Karpas-422 (cell line): ENCODE measurements around the gene RALGDS. TPM values are rescaled to one million over a fixed set of nuclear protein-coding genes. Genes with fewer than 3 reads are reported as not detected.
A peak's percentile ranks its signal among the peaks of the same experiment; 100 is the strongest.

Experiments used
- DNase-seq: peaks from one replicate; pipeline ENCODE4 v3.0.0-alpha.2; 2015
- H2AFZ ChIP-seq: fragments of 200-600 bp; sonication (generic); 2 replicates; pipeline ENCODE4 v1.6.1; 2014; ENCODE audit warnings: antibody characterized with exemption, low read length, mixed read lengths
- H3K27ac ChIP-seq: fragments of 200-600 bp; sonication (generic); 2 replicates; pipeline ENCODE4 v1.5.1; 2014; ENCODE audit warnings: mild to moderate bottlenecking, low read length, moderate library complexity
- H3K27me3 ChIP-seq: fragments of 200-600 bp; sonication (generic); 2 replicates; pipeline ENCODE4 v1.6.1; 2014; ENCODE audit warnings: low read length, mixed read lengths
- H3K36me3 ChIP-seq: fragments of 200-600 bp; sonication (generic); 2 replicates; pipeline ENCODE4 v1.6.1; 2014; ENCODE audit warnings: low read length, mixed read lengths; ENCODE audit not compliant: insufficient read depth
- H3K4me1 ChIP-seq: fragments of 200-600 bp; sonication (generic); 2 replicates; pipeline ENCODE4 v1.6.1; 2014; ENCODE audit warnings: mild to moderate bottlenecking, low read length, mixed read lengths
- H3K4me2 ChIP-seq: fragments of 200-600 bp; sonication (generic); 2 replicates; pipeline ENCODE4 v1.6.1; 2014; ENCODE audit warnings: low read length, low read depth, mild to moderate bottlenecking; ENCODE audit not compliant: poor library complexity, severe bottlenecking
- H3K4me3 ChIP-seq: fragments of 200-600 bp; sonication (generic); 2 replicates; pipeline ENCODE4 v1.5.1; 2014; ENCODE audit warnings: mild to moderate bottlenecking, antibody characterized with exemption, low read length, mixed read lengths
- H3K79me2 ChIP-seq: fragments of 200-600 bp; sonication (generic); 2 replicates; pipeline ENCODE4 v1.6.1; 2014; ENCODE audit warnings: mild to moderate bottlenecking, low read length, mixed read lengths
- H3K9ac ChIP-seq: fragments of 200-600 bp; sonication (generic); 2 replicates; pipeline ENCODE4 v1.6.0; 2014; ENCODE audit warnings: low read length
- H3K9me2 ChIP-seq: fragments of 200-600 bp; sonication (generic), shearing (Covaris generic); replicated peaks from 2 replicates; pipeline ENCODE4 v1.6.0; 2014; ENCODE audit warnings: mild to moderate bottlenecking, low read length, moderate library complexity; ENCODE audit not compliant: insufficient read depth
- H3K9me3 ChIP-seq: fragments of 300-700, 200-600 bp; sonication (generic); 2 replicates; pipeline ENCODE4 v1.6.1; 2014; ENCODE audit warnings: low read length, mixed read lengths
- H4K20me1 ChIP-seq: fragments of 200-600 bp; sonication (generic); 2 replicates; pipeline ENCODE4 v1.6.1; 2014; ENCODE audit warnings: mild to moderate bottlenecking, antibody characterized with exemption, low read length, low read depth; ENCODE audit not compliant: insufficient read depth
- small RNA-seq: library from RNA; depleted of rRNA; stranded (forward); fragments of <200 nt; gene quantifications from one replicate; pipeline ENCODE3, GENCODE V24; 2014
- total RNA-seq: library from RNA; depleted of rRNA; stranded (reverse); fragments of >200 nt; shearing (Covaris generic); gene quantifications from 2 replicates; pipeline ENCODE4 v1.2.3, GENCODE V29; 2014; ENCODE audit warnings: low replicate concordance; rRNA removed

Gene RALGDS
- total RNA-seq, 1 experiment from 2014 or later: 69.2 TPM

DNA sequence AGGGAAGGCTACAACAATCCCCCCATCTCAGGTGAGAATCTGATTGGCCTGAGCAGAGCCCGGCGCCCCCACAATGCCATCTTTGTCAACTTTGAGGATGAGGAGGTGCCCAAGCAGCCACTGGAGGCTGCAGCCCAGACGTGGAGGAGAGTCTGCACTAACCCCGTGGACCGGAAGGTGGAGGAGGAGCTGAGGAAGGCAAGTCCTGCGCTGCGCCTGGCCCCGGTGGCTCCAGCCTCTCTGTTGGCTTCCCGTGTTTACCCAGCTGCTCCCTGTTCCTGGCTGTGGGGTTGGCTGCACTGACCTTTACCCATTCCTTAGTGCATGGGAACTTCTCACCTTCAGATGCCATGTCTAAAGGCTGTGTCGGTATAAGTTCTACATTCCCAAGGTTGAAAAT lies 70.3 kb downstream of the RALGDS start:
- Histone ChIP-seq H3K9me3 (no peaks in the 10 kb centered on the region), H2AFZ (no peak overlapping the region), H3K4me3 (no peak overlapping the region), H3K4me2 (no peak overlapping the region), H3K27me3 (no peaks in the 10 kb centered on the region), H3K4me1 (no peaks in the 10 kb centered on the region), H3K9me2 (no peaks in the 10 kb centered on the region), H3K27ac (no peak overlapping the region), H3K9ac (no peak overlapping the region), H4K20me1 (0 out of 2 replicates have a peak, but pooled peaks cover 4% of the 10 kb centered on the region), H3K36me3 (peaks cover 4% of the 10 kb centered on the region; the same call in 1 of the 2 replicates), H3K79me2 (no peaks in the 10 kb centered on the region; the same call in 1 of the 2 replicates)
- no peak for DNase-seq

DNA sequence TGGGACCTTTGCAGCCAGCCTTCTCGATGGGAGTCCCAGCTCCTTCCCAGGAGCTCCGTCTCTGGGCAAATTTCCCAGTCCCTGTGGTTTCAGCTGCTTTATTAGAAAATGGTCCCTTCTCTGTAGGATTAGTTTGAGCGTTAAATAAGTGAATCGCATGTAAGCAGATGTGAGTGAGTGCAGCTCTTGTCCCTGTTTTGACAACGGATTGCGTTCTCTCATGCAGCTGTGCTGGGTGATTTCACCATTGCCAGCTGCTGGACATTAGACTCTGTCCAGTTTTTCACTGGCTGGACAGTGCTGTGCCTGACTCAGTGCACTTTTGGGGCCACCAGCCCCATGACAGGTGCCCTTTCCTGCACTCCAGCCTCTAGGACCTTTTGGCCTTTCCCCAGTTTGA lies 70.9 kb downstream of the RALGDS start:
- Histone ChIP-seq H3K79me2 (no peaks in the 10 kb centered on the region; the same call in 1 of the 2 replicates), H3K9me2 (no peaks in the 10 kb centered on the region), H3K27me3 (no peaks in the 10 kb centered on the region), H3K9ac (no peak overlapping the region), H3K27ac (no peak overlapping the region), H2AFZ (no peak overlapping the region), H3K4me1 (no peaks in the 10 kb centered on the region), H3K9me3 (no peaks in the 10 kb centered on the region), H3K36me3 (peaks cover 4% of the 10 kb centered on the region; the same call in 1 of the 2 replicates), H3K4me2 (no peak overlapping the region), H3K4me3 (no peak overlapping the region), H4K20me1 (0 out of 2 replicates have a peak, but pooled peaks cover 4% of the 10 kb centered on the region)
- DNase-seq: no peak

DNA sequence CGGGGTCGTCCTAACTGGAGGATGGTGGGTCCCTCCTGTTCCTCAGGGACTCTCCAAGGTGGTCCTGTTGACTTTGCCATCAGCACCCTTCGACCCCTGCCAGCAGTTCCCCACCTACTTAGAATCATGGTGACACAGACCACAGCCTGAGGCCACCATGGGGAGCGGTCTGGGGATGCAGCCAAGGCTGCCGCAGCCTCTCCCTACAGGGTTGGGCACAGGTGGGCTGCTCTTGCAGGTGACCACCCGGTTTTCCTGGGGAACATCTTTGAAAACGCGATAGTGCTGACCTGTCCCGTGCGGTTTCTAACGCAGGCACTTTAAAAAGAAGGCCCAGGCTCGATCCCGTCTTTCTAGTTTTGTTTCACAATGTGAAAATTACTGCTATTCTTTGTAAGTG lies 72.0 kb downstream of the RALGDS start:
- H3K9me3 ChIP-seq: no peaks in the 10 kb centered on the region
- no peaks in the 10 kb centered on the region; the same call in 1 of the 2 replicates for H3K79me2 ChIP-seq
- no peaks in the 10 kb centered on the region for H3K4me1 ChIP-seq
- H3K27me3 ChIP-seq: no peaks in the 10 kb centered on the region
- no peak overlapping the region for H3K27ac ChIP-seq
- no peak overlapping the region for H3K9ac ChIP-seq
- no peak overlapping the region for H3K4me3 ChIP-seq
- H2AFZ ChIP-seq: no peak overlapping the region
- DNase-seq: no peak
- peaks cover 9% of the 10 kb centered on the region; the same call in 1 of the 2 replicates for H3K36me3 ChIP-seq
- H3K9me2 ChIP-seq: no peaks in the 10 kb centered on the region
- 0 out of 2 replicates have a peak, but pooled peaks cover 4% of the 10 kb centered on the region for H4K20me1 ChIP-seq
- no peak overlapping the region for H3K4me2 ChIP-seq

DNA sequence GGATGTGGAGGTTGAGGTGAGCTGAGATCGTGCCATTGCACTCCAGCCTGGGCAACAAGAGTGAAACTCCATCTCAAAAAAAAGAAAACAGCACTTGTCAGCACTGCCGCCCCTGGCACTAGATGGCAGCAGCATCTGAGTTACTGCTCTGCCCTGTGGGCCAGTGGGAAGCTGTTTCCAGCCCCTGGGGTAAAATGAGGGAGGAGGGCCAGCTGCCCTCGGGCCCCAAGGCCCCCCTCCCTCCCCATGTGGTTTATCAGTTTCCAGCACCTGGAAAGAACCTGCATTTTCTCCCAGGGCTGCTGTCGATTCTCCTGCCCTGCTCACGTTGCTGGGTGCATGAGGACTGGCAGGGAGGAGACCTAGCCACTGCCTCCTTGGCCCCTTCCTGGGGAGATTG lies 72.4 kb downstream of the RALGDS start:
- Histone ChIP-seq H3K36me3 (peaks cover 9% of the 10 kb centered on the region; the same call in 1 of the 2 replicates), H3K4me1 (no peaks in the 10 kb centered on the region), H3K79me2 (no peaks in the 10 kb centered on the region; the same call in 1 of the 2 replicates), H3K9me3 (no peaks in the 10 kb centered on the region), H4K20me1 (0 out of 2 replicates have a peak, but pooled peaks cover 4% of the 10 kb centered on the region), H3K27me3 (no peaks in the 10 kb centered on the region), H3K4me3 (no peak overlapping the region), H3K4me2 (no peak overlapping the region), H3K9ac (no peak overlapping the region), H2AFZ (no peak overlapping the region), H3K9me2 (no peaks in the 10 kb centered on the region), H3K27ac (no peak overlapping the region)
- DNase-seq: peak; percentile 76

Small RNA genes lying within 50 kb of the gene (small RNA-seq; reads per million reads assigned to genes)
- not detected for gene MIR6877

Other genes with a start within 250 kb of the RALGDS start
- gene AK8, start 243.0 kb downstream of the RALGDS start, total RNA-seq: 1.3 TPM in 1 of 2 replicates, not detected in the other
- gene SPACA9, start 242.3 kb downstream of the RALGDS start, total RNA-seq: 4.9 and 13.5 TPM in 2 replicates
- 33.4 and 59.2 TPM in 2 replicates for gene TSC1, start 176.6 kb downstream of the RALGDS start, total RNA-seq
- 6.0 and 6.5 TPM in 2 replicates for gene GFI1B, start 142.5 kb downstream of the RALGDS start, total RNA-seq
- 26.8 and 54.8 TPM in 2 replicates for gene GTF3C5, start 90.2 kb downstream of the RALGDS start, total RNA-seq
- 0.19 and 1.9 TPM in 2 replicates for gene CEL, start 59.3 kb downstream of the RALGDS start, total RNA-seq
- gene GBGT1, start 42.7 kb upstream of the RALGDS start, total RNA-seq: 5.2 TPM in 2 replicates
- gene OBP2B, start 88.0 kb upstream of the RALGDS start, total RNA-seq: not detected in 2 replicates
- gene ABO, start 154.0 kb upstream of the RALGDS start, total RNA-seq: not detected in 2 replicates
- gene SURF6, start 214.9 kb upstream of the RALGDS start, total RNA-seq: 5.6 and 22.9 TPM in 2 replicates
- 13.6 and 30.6 TPM in 2 replicates for gene MED22, start 226.9 kb upstream of the RALGDS start, total RNA-seq
- gene RPL7A, start 227.0 kb upstream of the RALGDS start, total RNA-seq: 2,407 and 2,991 TPM in 2 replicates
- 35.6 and 40.0 TPM in 2 replicates for gene SURF1, start 235.2 kb upstream of the RALGDS start, total RNA-seq
- gene SURF2, start 235.3 kb upstream of the RALGDS start, total RNA-seq: 20.0 and 52.9 TPM in 2 replicates